Measurements from ENCODE around the gene LMNA.
A peak's percentile ranks its signal among the peaks of the same experiment; 100 is the strongest.

Gene LMNA

DNA sequence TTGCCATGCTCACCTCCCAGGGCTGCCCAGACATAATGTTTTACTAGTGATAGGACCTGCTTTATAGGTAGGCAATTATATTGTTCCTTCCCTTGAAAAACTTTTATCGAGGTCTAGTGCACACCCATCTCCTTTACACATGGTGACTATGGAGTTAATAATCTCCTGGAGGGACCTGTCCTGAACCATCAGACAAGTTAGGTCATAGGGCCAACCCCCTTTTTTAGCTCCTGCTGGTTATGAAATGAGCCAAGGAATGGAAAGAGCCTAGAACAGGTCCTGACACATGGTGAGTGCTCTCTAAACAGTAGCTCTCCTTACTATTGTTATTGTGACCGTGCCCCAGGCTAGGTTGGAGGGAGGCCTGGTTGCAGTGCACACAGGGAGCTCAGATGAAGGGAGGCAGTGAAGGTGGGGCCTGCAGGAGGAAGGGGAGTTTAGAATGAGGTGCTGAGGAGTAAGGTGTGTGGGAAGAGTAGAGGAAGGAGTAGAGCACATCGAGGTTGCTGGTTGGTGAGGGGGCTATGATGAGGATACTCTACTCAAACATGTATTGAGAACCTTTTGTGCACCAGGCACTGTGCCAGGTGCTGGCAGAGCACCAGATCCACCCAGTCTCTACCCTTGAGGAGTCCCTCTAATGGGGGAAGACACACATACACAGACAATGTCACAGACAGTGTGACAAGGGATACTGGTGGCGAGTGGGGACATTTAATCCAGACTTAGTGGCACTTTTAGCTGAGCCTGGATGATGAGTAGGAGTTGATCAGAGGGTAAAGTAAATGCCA, 14.1 kb upstream of the LMNA start:
- no peak for DNase-seq (ENCODE audit: low read depth, low spot score)

DNA sequence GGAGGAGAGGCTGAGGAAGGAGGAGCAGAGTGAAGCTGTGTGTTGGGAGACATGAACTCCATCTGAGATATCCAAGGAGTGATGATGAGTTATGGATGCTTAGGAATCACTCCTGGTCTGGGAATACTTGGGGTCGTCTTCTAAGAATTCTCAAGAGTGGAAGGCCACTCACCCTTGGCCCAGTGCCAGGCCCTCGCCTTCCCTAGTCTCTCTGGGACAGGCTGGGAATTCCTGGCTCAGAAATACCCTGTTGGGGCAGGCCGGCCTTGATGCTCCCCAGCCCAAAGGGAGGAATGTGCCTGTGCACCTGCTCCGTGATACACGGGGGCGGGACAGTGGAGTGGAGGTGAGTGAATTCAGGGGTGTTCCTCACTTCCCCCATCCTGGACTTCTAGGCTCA, 12.6 kb upstream of the LMNA start:
- DNase-seq (ENCODE audit: low read depth, low spot score), result no peak
- Histone ChIP-seq H3K9me3 (ENCODE audit: insufficient read depth, low read length) (no peaks in the 10 kb centered on the region), H3K4me1 (ENCODE audit: insufficient read depth, insufficient read length) (peaks cover 68% of the 10 kb centered on the region), H3K9ac (ENCODE audit: insufficient read length, low read depth) (no peak overlapping the region), H3K27me3 (ENCODE audit: insufficient read depth, insufficient read length) (no peaks in the 10 kb centered on the region), H3K36me3 (ENCODE audit: insufficient read depth, insufficient read length, low read length) (peaks cover 52% of the 10 kb centered on the region), H3K4me3 (ENCODE audit: insufficient read length, low read depth) (no peak overlapping the region)
- TF ChIP-seq SUZ12 (IDR thresholded peaks at IDR 0.05; ENCODE audit: extremely low read depth, insufficient read depth, insufficient read length) (no peak), YY1 (IDR thresholded peaks at IDR 0.05; ENCODE audit: insufficient read depth, insufficient read length) (no peak), ZNF274 (IDR thresholded peaks at IDR 0.05; ENCODE audit: low read depth, low read length) (no peak)

More for the DNA sequence above, 14.1 kb upstream of the LMNA start:
- H3K27me3 ChIP-seq (ENCODE audit: insufficient read depth, insufficient read length), result no peaks in the 10 kb centered on the region
- peak overlapping the region; percentile 6 for H3K9ac ChIP-seq (ENCODE audit: insufficient read length, low read depth)
- H3K9me3 ChIP-seq (ENCODE audit: insufficient read depth, low read length), result no peaks in the 10 kb centered on the region
- peaks cover 66% of the 10 kb centered on the region for H3K36me3 ChIP-seq (ENCODE audit: insufficient read depth, insufficient read length, low read length)
- H3K4me3 ChIP-seq (ENCODE audit: insufficient read length, low read depth), result no peak overlapping the region
- TF ChIP-seq YY1 (IDR thresholded peaks at IDR 0.05; ENCODE audit: insufficient read depth, insufficient read length) (no peak), SUZ12 (IDR thresholded peaks at IDR 0.05; ENCODE audit: extremely low read depth, insufficient read depth, insufficient read length) (no peak), ZNF274 (IDR thresholded peaks at IDR 0.05; ENCODE audit: low read depth, low read length) (no peak)
- peaks cover 64% of the 10 kb centered on the region for H3K4me1 ChIP-seq (ENCODE audit: insufficient read depth, insufficient read length)

DNA sequence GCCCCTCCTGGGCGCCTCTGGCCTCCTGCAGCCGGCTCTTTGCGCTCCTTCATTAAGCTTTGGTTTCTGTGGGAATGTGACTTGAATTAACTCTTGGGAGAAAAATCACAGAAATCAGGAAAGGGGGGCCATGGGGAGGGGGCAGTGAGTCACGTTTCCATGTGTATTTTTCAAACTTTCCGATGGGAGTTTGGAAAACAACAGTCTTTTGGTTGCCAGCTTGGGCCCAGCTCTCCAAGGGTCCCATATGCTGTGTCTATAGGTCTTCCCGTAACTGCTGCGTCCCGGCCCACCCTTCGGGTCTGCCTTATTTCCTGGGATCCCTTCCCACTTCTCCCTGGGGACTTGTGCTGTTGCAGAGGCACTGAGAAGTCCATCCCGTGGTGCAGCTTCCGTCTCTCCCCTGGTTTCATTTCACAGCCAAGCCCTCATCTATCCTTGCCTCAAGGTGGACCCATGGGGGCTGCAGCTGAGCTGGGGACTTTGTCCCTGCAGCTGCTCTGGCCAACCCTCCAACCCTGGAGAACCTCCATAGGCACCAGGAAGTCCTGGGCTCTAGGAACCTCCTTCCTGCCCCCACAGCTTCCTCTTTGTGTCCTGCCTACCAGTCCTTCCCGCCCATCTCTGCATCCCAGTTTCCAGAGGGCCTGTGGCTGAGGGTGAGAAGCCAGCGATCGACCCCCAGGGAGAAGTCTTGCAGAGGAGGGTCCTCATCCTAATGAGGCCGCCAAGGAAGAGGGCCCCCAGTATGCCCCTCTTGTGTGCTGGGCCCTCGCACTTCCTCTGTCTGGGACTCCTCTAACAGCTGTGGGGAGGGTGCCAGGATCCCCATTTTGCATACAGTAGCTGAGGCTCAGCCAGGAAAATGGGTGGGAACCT, 11.6 kb upstream of the LMNA start:
- Histone ChIP-seq H3K27me3 (ENCODE audit: insufficient read depth, insufficient read length) (no peaks in the 10 kb centered on the region), H3K36me3 (ENCODE audit: insufficient read depth, insufficient read length, low read length) (peaks cover 42% of the 10 kb centered on the region), H3K9ac (ENCODE audit: insufficient read length, low read depth) (peak overlapping the region; percentile 7), H3K4me1 (ENCODE audit: insufficient read depth, insufficient read length) (peaks cover 65% of the 10 kb centered on the region), H3K4me3 (ENCODE audit: insufficient read length, low read depth) (no peak overlapping the region), H3K9me3 (ENCODE audit: insufficient read depth, low read length) (no peaks in the 10 kb centered on the region)
- TF ChIP-seq YY1 (IDR thresholded peaks at IDR 0.05; ENCODE audit: insufficient read depth, insufficient read length) (no peak), SUZ12 (IDR thresholded peaks at IDR 0.05; ENCODE audit: extremely low read depth, insufficient read depth, insufficient read length) (no peak), ZNF274 (IDR thresholded peaks at IDR 0.05; ENCODE audit: low read depth, low read length) (no peak)
- DNase-seq (ENCODE audit: low read depth, low spot score), result no peak

DNA sequence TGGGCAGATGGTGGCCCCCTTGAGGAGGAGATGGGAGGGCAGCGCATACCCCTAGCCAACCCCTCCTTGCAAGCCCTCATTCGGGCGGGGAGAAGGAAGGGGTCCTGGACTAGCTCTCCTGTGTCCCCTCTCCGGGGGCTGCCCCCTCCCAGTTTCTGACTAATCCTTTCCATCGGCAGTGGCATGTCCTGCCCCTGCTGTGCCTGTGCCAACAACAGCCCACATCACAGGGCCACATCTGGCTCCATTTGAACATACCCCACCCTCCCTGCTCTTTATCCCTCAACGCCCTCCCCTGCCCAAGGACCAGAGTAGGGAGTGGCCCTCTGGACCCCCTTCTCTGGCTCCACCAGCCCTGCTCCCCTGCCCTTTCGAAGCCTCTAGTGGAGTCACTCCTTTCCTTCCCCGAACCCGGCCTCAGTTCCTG, 11.0 kb upstream of the LMNA start:
- Histone ChIP-seq H3K36me3 (ENCODE audit: insufficient read depth, insufficient read length, low read length) (peaks cover 39% of the 10 kb centered on the region), H3K9ac (ENCODE audit: insufficient read length, low read depth) (peak overlapping the region; percentile 61), H3K4me1 (ENCODE audit: insufficient read depth, insufficient read length) (peaks cover 62% of the 10 kb centered on the region), H3K4me3 (ENCODE audit: insufficient read length, low read depth) (no peak overlapping the region), H3K9me3 (ENCODE audit: insufficient read depth, low read length) (no peaks in the 10 kb centered on the region), H3K27me3 (ENCODE audit: insufficient read depth, insufficient read length) (no peaks in the 10 kb centered on the region)
- DNase-seq (ENCODE audit: low read depth, low spot score), result no peak
- TF ChIP-seq ZNF274 (IDR thresholded peaks at IDR 0.05; ENCODE audit: low read depth, low read length) (no peak), YY1 (IDR thresholded peaks at IDR 0.05; ENCODE audit: insufficient read depth, insufficient read length) (no peak), SUZ12 (IDR thresholded peaks at IDR 0.05; ENCODE audit: extremely low read depth, insufficient read depth, insufficient read length) (no peak)

DNA sequence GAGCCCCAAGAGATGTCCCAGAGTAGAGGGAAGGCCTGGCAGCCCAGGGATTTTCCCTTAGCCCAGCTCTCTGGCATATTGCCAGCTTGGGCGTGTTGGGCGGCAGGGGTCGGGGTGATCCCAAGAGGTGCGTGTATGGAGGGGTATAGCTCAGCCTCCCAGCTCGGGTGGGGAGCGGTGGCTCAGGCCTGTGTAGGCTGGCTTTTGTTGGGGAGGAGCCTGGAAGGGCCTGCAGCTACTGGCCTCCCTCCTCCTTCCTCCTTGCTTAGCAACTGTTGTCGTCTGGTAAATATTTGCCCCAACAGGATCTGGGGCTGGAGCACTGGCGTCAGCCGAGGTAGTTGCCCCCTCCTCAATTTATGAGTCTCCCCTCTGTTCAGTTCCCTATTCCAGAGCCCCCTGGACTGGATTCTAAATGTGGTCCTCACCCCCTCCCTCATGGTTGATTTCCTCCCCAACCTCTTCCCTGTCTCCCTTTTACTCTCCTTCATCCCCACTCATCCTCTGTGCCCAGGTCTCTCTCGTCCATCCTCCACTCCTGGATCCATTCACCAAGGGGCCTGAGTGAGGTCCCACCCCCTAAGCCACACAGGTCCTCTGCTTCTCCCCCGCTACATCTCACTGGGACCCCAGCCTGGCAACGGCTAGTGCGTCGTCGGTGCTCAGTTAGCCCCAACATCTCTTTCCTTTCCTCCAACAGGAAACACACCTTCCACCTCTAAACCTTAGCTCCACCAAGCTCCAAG, 10.3 kb upstream of the LMNA start:
- TF ChIP-seq ZNF274 (IDR thresholded peaks at IDR 0.05; ENCODE audit: low read depth, low read length) (no peak), SUZ12 (IDR thresholded peaks at IDR 0.05; ENCODE audit: extremely low read depth, insufficient read depth, insufficient read length) (no peak), YY1 (IDR thresholded peaks at IDR 0.05; ENCODE audit: insufficient read depth, insufficient read length) (no peak)
- no peak for DNase-seq (ENCODE audit: low read depth, low spot score)
- H3K4me3 ChIP-seq (ENCODE audit: insufficient read length, low read depth), result no peak overlapping the region
- H3K4me1 ChIP-seq (ENCODE audit: insufficient read depth, insufficient read length), result peaks cover 56% of the 10 kb centered on the region
- peaks cover 33% of the 10 kb centered on the region for H3K36me3 ChIP-seq (ENCODE audit: insufficient read depth, insufficient read length, low read length)
- H3K9me3 ChIP-seq (ENCODE audit: insufficient read depth, low read length), result no peaks in the 10 kb centered on the region
- H3K27me3 ChIP-seq (ENCODE audit: insufficient read depth, insufficient read length), result no peaks in the 10 kb centered on the region
- H3K9ac ChIP-seq (ENCODE audit: insufficient read length, low read depth), result peak overlapping the region; percentile 61

DNA sequence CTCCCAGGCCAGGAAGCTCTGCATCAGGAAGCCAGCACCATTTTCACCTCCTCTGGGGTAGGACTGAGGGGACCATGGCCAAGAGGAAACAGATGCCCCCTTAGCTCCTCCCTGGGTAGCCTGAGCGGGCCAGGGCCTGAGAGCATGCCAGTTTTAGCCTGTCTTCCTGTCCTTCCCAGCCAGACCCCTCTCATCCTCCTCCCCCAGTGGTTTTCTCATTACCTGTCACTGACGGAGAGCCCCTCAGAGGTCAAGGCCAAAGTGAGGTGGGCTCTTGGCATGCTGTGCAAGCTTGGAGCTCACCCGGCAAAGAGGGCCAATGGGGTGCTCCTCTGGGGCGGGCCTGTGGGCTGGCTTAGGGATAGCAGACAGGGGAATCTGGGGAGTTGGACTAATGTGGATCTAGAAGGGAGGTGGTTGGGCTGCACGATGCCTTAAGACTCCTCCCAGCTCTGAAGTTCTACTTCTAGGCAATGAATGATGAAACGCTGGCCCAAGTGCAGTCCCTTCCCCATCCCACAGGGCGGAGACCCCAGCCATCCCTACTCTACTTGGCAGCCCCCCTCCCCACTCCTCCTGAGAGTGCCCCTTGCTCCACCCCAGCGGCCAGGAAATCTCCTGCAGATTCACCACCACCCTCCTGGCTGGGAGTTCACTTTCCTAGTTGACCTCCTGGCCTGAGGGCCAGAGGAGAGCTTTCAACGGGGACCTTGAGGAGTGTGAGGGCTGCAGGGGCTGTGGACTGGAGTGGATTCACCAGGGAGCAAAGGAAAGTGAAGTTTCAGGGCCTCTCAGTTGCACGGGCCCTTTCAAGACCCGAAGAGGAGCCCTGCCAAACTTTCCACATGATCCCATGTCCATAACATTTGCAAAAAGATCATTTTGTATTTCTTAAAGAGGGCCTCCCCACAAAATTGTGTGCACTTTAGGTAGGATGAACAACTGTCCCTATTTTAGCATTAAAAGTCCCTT, 9.4 kb upstream of the LMNA start:
- peaks cover 53% of the 10 kb centered on the region for H3K4me1 ChIP-seq (ENCODE audit: insufficient read depth, insufficient read length)
- no peaks in the 10 kb centered on the region for H3K27me3 ChIP-seq (ENCODE audit: insufficient read depth, insufficient read length)
- no peak overlapping the region for H3K4me3 ChIP-seq (ENCODE audit: insufficient read length, low read depth)
- H3K9me3 ChIP-seq (ENCODE audit: insufficient read depth, low read length), result no peaks in the 10 kb centered on the region
- TF ChIP-seq ZNF274 (IDR thresholded peaks at IDR 0.05; ENCODE audit: low read depth, low read length), result no peak
- TF ChIP-seq YY1 (IDR thresholded peaks at IDR 0.05; ENCODE audit: insufficient read depth, insufficient read length), result no peak
- TF ChIP-seq SUZ12 (IDR thresholded peaks at IDR 0.05; ENCODE audit: extremely low read depth, insufficient read depth, insufficient read length), result no peak
- H3K36me3 ChIP-seq (ENCODE audit: insufficient read depth, insufficient read length, low read length), result peaks cover 27% of the 10 kb centered on the region
- DNase-seq (ENCODE audit: low read depth, low spot score), result no peak
- H3K9ac ChIP-seq (ENCODE audit: insufficient read length, low read depth), result peak overlapping the region; percentile 70
